SU-DHL-6 (cell line): ENCODE data around the gene RNU1-2.
"Not testable (repeated sequence)": the region's sequence is repeated elsewhere in the genome, so short reads cannot be mapped to it uniquely, and the experiment has no call there.

Experiments
- H2AFZ ChIP-seq: fragments of 200-600 bp; sonication (generic); 2 replicates; pipeline ENCODE4 v1.6.1; 2014; ENCODE audit warnings: low read depth, mild to moderate bottlenecking, moderate library complexity, mixed read lengths, antibody characterized with exemption, low read length; ENCODE audit not compliant: severe bottlenecking
- H3F3A ChIP-seq: fragments of 200-600 bp; shearing (Covaris generic); 2 replicates; pipeline ENCODE4 v1.6.0; 2016; ENCODE audit warnings: antibody characterized with exemption, mild to moderate bottlenecking; ENCODE audit not compliant: insufficient read depth
- H3K27ac ChIP-seq: fragments of 200-600 bp; sonication (generic); 2 replicates; pipeline ENCODE4 v1.5.1; 2016; ENCODE audit warnings: low read depth, mild to moderate bottlenecking, low read length, moderate library complexity, mixed read lengths
- H3K27me3 ChIP-seq: fragments of 200-600 bp; sonication (generic), shearing (Covaris generic); 2 replicates; pipeline ENCODE4 v1.6.0; 2014; ENCODE audit warnings: mild to moderate bottlenecking, low read length
- H3K36me3 ChIP-seq: fragments of 200-600 bp; sonication (generic); 2 replicates; pipeline ENCODE4 v1.6.1; 2014; ENCODE audit warnings: mild to moderate bottlenecking, low read length, mixed read lengths
- H3K4me2 ChIP-seq: fragments of 300-600, 200-600 bp; shearing (Covaris generic), sonication (generic); 2 replicates; pipeline ENCODE4 v1.6.0; 2014; ENCODE audit warnings: low read length, low read depth, mild to moderate bottlenecking; ENCODE audit not compliant: poor library complexity, severe bottlenecking
- H3K4me3 ChIP-seq: fragments of 200-600 bp; sonication (generic); 2 replicates; pipeline ENCODE4 v1.5.1; 2014; ENCODE audit warnings: antibody characterized with exemption, low read length, mild to moderate bottlenecking, mixed read lengths; ENCODE audit not compliant: insufficient read depth, poor library complexity, severe bottlenecking
- H3K79me2 ChIP-seq: fragments of 200-600 bp; sonication (generic); 2 replicates; pipeline ENCODE4 v1.6.1; 2014; ENCODE audit warnings: mild to moderate bottlenecking, low read length, moderate library complexity; ENCODE audit not compliant: insufficient read depth
- H3K9ac ChIP-seq: fragments of 200-600 bp; sonication (generic); 2 replicates; pipeline ENCODE4 v1.7.0; 2014; ENCODE audit warnings: mild to moderate bottlenecking, low read length
- H3K9me2 ChIP-seq: fragments of 200-600 bp; sonication (generic); replicated peaks from 2 replicates; pipeline ENCODE4 v1.6.1; 2014; ENCODE audit warnings: low read length; ENCODE audit not compliant: insufficient read depth
- H3K9me3 ChIP-seq: fragments of 200-600 bp; sonication (generic); 2 replicates; pipeline ENCODE4 v1.6.1; 2014; ENCODE audit warnings: low read length, mixed read lengths; ENCODE audit not compliant: insufficient read depth
- H4K20me1 ChIP-seq: fragments of 200-600 bp; sonication (generic); 2 replicates; pipeline ENCODE4 v1.6.1; 2014; ENCODE audit warnings: low read depth, mild to moderate bottlenecking, antibody characterized with exemption, low read length, moderate library complexity, mixed read lengths
- EZH2phosphoT487 ChIP-seq: fragments of 200-600 bp; sonication (generic), shearing (Covaris generic); conservative IDR thresholded peaks from 2 replicates; pipeline ENCODE4 v1.6.1; 2018; ENCODE audit warnings: mild to moderate bottlenecking, antibody characterized with exemption, low read length, moderate library complexity, mixed read lengths
- TF ChIP-seq, protein P1 (sequence below): fragments of 200-600 bp; sonication (generic); IDR thresholded peaks from one replicate; pipeline ENCODE4 v1.5.1; 2017; ENCODE audit warnings: antibody characterized with exemption, mild to moderate bottlenecking, low read length, moderate library complexity; ENCODE audit not compliant: insufficient read depth, poor library complexity, severe bottlenecking

RNU1-2 gene

DNA sequence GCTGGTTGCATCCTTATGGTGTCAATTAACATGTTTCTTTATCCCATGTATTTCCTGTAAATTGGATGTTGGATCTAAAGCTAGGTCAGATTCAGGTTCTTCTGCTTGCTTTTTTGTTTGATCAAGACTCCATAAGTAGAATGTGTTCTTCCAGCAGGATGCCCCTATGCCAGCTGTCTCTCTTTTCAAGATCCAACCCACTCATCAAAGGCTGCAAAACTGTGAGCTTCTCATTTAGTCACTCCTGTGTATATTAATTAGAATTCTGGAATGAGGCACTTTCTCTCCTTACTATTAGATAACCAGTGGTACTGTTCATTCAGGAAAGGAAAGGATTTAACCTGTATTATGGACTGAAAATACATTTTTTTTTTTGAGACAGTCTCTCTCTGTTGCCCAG, 38.2 kb downstream of the RNU1-2 start:
- not testable (repeated sequence) for H3K9ac ChIP-seq, H3K36me3 ChIP-seq, H3K9me3 ChIP-seq, H3K27me3 ChIP-seq, H3K9me2 ChIP-seq, H3K4me3 ChIP-seq, H3K27ac ChIP-seq, H4K20me1 ChIP-seq, H3K79me2 ChIP-seq, H3K4me2 ChIP-seq, H2AFZ ChIP-seq, H3F3A ChIP-seq

DNA sequence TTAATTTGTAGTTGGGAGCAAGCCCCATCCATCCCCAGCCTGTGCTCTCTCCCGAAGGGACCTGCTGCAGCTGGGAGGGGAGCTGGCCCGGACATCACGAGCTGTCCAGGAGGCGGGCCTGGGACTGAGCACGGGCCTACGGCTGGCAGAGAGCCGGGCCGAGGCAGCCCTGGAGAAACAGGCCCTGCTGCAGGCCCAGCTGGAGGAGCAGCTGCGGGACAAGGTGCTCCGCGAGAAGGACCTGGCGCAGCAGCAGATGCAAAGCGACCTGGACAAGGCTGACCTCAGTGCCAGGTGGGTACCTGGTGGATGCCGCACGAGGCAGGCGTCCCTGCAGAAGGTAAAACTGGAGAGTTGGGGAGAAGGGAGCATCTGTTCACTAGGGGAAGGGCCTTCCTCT, 40.8 kb downstream of the RNU1-2 start:
- not testable (repeated sequence) for H3K27ac ChIP-seq, H2AFZ ChIP-seq, H3K4me2 ChIP-seq, H4K20me1 ChIP-seq, H3K9me3 ChIP-seq, H3K9me2 ChIP-seq, H3K36me3 ChIP-seq, H3K9ac ChIP-seq, H3K79me2 ChIP-seq, H3F3A ChIP-seq, H3K4me3 ChIP-seq, H3K27me3 ChIP-seq

DNA sequence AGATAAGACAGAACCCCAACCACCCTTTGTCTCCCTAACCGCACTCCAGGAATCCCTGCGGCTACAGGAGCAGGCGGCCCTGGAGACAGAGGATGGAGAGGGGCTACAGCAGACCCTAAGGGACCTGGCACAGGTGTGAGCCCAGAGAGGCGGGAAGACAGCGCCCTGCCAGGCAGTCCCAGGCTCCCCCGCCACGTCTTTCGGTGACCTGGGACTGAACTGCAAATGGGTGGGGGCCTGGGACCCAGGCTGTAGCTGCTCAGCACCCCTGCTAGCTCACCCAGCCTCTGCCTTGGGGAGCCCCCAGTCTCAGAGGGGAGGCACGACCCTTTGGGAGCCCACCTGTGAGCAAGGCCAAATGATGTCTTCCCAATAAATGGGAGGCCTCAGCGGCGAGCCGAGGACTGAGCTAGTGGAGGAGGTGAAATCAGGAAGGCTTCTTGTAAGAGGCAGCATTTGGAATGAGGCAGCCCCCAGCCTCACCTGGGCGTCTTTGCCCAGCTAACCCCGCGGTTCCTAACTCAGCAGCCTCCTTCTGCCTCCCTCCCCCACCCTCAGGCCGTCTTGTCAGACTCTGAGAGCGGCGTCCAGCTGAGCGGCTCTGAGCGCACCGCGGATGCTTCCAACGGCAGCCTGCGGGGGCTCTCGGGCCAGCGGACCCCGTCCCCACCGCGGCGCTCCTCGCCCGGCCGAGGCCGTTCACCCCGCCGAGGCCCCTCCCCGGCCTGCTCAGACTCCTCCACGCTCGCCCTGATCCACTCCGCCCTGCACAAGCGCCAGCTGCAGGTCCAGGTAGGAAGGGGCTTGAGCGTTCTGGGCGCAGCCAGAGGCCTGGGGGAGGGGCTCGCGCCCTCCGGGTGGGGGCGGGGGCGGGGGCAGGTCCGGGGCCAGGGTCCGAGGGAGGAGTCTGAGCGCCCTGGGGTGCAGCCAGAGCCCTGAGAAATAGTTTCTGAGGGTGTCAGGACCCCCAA, 42.9 kb downstream of the RNU1-2 start:
- H3K27ac ChIP-seq: no peak overlapping the region
- no peaks in the 10 kb centered on the region for H3F3A ChIP-seq
- H3K9ac ChIP-seq: no peak overlapping the region
- H3K4me3 ChIP-seq: no peak overlapping the region
- no peaks in the 10 kb centered on the region for H3K36me3 ChIP-seq
- H3K9me2 ChIP-seq: no peaks in the 10 kb centered on the region
- H3K9me3 ChIP-seq: no peaks in the 10 kb centered on the region
- no peak overlapping the region for H3K4me2 ChIP-seq
- H3K79me2 ChIP-seq: no peaks in the 10 kb centered on the region
- TF ChIP-seq EZH2phosphoT487: no peak
- TF ChIP-seq, protein P1, sequence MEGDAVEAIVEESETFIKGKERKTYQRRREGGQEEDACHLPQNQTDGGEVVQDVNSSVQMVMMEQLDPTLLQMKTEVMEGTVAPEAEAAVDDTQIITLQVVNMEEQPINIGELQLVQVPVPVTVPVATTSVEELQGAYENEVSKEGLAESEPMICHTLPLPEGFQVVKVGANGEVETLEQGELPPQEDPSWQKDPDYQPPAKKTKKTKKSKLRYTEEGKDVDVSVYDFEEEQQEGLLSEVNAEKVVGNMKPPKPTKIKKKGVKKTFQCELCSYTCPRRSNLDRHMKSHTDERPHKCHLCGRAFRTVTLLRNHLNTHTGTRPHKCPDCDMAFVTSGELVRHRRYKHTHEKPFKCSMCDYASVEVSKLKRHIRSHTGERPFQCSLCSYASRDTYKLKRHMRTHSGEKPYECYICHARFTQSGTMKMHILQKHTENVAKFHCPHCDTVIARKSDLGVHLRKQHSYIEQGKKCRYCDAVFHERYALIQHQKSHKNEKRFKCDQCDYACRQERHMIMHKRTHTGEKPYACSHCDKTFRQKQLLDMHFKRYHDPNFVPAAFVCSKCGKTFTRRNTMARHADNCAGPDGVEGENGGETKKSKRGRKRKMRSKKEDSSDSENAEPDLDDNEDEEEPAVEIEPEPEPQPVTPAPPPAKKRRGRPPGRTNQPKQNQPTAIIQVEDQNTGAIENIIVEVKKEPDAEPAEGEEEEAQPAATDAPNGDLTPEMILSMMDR: no peak
- H4K20me1 ChIP-seq: no peaks in the 10 kb centered on the region
- H2AFZ ChIP-seq: no peak overlapping the region
- no peaks in the 10 kb centered on the region for H3K27me3 ChIP-seq

DNA sequence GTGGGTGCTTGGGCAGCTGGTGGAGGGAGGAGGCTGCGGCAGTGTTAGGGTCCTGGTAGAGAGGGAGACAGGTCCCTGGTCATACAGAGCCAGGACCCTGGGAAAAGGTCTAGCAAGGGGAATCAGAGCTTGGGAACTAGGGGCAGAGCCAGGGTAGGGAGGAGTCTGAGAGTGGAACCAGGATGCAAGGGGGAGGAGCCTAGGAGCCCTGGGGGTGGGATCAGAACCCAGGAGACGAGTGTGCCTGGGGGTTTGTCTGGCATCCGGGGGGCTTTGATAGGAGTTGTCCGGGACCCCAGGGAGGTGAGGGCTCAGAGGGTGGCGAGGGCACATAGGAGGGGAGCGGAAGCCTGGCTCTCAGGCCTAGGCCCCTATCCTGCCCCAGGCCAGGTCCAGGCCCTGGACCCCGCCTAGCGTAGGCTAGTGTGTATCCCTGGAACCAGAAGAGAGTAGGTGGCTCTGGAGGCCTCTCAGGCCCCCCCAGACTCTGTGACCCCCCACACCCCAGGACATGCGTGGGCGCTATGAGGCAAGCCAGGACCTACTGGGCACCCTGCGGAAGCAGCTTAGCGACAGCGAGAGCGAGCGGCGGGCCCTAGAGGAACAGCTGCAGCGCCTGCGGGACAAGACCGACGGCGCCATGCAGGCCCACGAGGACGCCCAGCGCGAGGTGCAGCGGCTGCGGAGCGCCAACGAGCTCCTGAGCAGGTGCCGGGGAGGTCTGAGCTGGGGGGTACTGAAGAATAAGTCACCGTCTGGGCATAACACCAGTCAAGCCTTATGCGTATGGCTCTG, 43.8 kb downstream of the RNU1-2 start:
- H4K20me1 ChIP-seq, H3F3A ChIP-seq, H3K27ac ChIP-seq, H3K9me3 ChIP-seq, H3K4me3 ChIP-seq, H3K27me3 ChIP-seq, H3K4me2 ChIP-seq, H3K9me2 ChIP-seq, H3K36me3 ChIP-seq, H2AFZ ChIP-seq, H3K79me2 ChIP-seq, H3K9ac ChIP-seq: not testable (repeated sequence)
